GM23338 (cell line): ENCODE results near the gene CCDC81.

Source experiments
- CTCF ChIP-seq, 2 experiments: fragments of 200-600 bp in 1 of 2; sonication (generic) in 1 of 2; conservative IDR thresholded peaks; 2 replicates each; pipeline versions ENCODE4 v1.5.1 to v1.6.1; 2016 to 2017; ENCODE audit warnings: antibody characterized with exemption in 2 of 2, low read depth in 2 of 2, mild to moderate bottlenecking in 2 of 2, moderate library complexity in 1 of 2
- EZH2 ChIP-seq: fragments of 200-600 bp; sonication (generic); IDR thresholded peaks from one replicate; pipeline ENCODE4 v1.8.0; 2017; ENCODE audit warnings: antibody characterized with exemption, mild to moderate bottlenecking, low read depth; ENCODE audit not compliant: unreplicated experiment
- EZH2phosphoT487 ChIP-seq: fragments of 200-600 bp; sonication (generic); IDR thresholded peaks from one replicate; pipeline ENCODE4 v1.8.1; 2018; ENCODE audit warnings: antibody characterized with exemption; ENCODE audit not compliant: unreplicated experiment
- JUNB ChIP-seq: IDR thresholded peaks from one replicate; pipeline ENCODE4 v1.6.1; 2016; ENCODE audit warnings: antibody characterized with exemption; ENCODE audit not compliant: unreplicated experiment
- NANOG ChIP-seq: IDR thresholded peaks from 2 replicates; pipeline ENCODE4 v1.6.1; 2016; ENCODE audit warnings: antibody characterized with exemption, borderline replicate concordance
- POLR2AphosphoS5 ChIP-seq: IDR thresholded peaks from 2 replicates; pipeline ENCODE4 v1.6.1; 2016; ENCODE audit warnings: antibody characterized with exemption, low read depth
- REST ChIP-seq: IDR thresholded peaks from one replicate; pipeline ENCODE4 v1.6.1; 2018; ENCODE audit warnings: antibody characterized with exemption; ENCODE audit not compliant: unreplicated experiment
- STAT1 ChIP-seq: IDR thresholded peaks from one replicate; pipeline ENCODE4 v1.6.1; 2016; ENCODE audit warnings: antibody characterized with exemption; ENCODE audit not compliant: unreplicated experiment

GRCh38 chr11:86418106-86418505, 43.4 kb downstream of the CCDC81 start:
- TF ChIP-seq CTCF (conservative IDR thresholded peaks at IDR 0.05; ENCODE audit: low read depth in 2 of 2), result no peak
- no peak for TF ChIP-seq POLR2AphosphoS5
- no peak for TF ChIP-seq EZH2phosphoT487
- TF ChIP-seq REST, result no peak
- no peak for TF ChIP-seq NANOG
- TF ChIP-seq STAT1, result no peak
- TF ChIP-seq EZH2, result no peak
- no peak for TF ChIP-seq JUNB
